ENCODE measurements around the gene TPM3. TPM values are rescaled to one million over a fixed set of nuclear protein-coding genes. Genes with fewer than 3 reads are reported as not detected.

TPM3 gene
- total and polyA plus RNA-seq, 12 donors: 75.2 to 345 (median 114) TPM

DNA sequence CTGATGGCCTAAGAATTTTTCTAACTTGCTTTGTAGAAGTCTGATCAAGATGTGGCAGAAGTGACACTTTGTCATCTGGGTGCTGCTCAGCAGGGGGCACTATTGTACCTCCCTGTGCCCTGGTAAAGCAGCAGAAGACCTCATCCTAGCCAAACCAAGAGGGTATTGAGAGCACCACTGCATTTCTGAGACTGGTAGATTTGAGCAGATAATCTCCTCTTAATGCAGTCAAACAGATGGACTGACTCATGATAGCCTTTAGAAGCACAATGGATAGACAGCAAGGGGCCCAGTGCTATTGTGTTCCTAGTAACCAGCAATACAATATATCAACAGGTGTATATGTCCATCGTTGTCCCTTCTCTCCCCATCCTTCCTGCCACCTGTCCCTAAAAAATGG lies 5.7 kb downstream of the TPM3 start:
- no peaks in the 10 kb centered on the region for H3K36me3 ChIP-seq
- TF ChIP-seq CTCF (IDR thresholded peaks at IDR 0.05): peak in 7 of 9 donors; percentile 28 to 67 (median 44)
- H3K4me1 ChIP-seq: peaks cover 5 to 24% (median 15%) of the 10 kb centered on the region in 9 donors
- no peaks in the 10 kb centered on the region for H3K9me3 ChIP-seq
- ATAC-seq: no peak
- no peak overlapping the region for H3K27ac ChIP-seq
- intact Hi-C loops (cut with DNase I): loop anchor here in 2 of 10 donors (10.0 kb wide), 2 partner anchors 149 to 191 kb away; partner anchors contain the start of gene RPS27 (in 1 of the 2)
- no peaks in the 10 kb centered on the region for H3K27me3 ChIP-seq
- 56 to 58% methylated on average over 1 of the region's 1 CpG for WGBS, 2 donors
- no peak for DNase-seq
- no peak overlapping the region for H3K4me3 ChIP-seq

GRCh38 chr1:154183046-154183915 lies 8.6 kb downstream of the TPM3 start:
- H3K4me1 ChIP-seq: peaks cover 10 to 47% (median 44%) of the 10 kb centered on the region in 9 donors
- peak; percentile 95 to 96 for DNase-seq
- H3K27ac ChIP-seq: peak overlapping the region; percentile 26 to 95 (median 89)
- ATAC-seq: peak; percentile 96 to 98 (median 98)
- H3K27me3 ChIP-seq: no peaks in the 10 kb centered on the region
- no peaks in the 10 kb centered on the region for H3K9me3 ChIP-seq
- H3K36me3 ChIP-seq: peaks cover 0 to 22% (median 4%) of the 10 kb centered on the region in 9 donors
- TF ChIP-seq CTCF (IDR thresholded peaks at IDR 0.05): peak in 4 of 9 donors; percentile 22 to 40 (median 34)
- intact Hi-C loops (cut with DNase I): loop anchor here in 5 of 10 donors (1.0 to 10.0 kb wide), 6 partner anchors 36 to 188 kb away; partner anchors contain the start of genes UBAP2L (in 2 of the 5), HAX1 (in 1 of the 5) and RPS27 (in 1 of the 5)
- peak overlapping the region; percentile 66 to 95 (median 80) for H3K4me3 ChIP-seq
- 7% methylated on average over 38 to 40 of the region's 41 CpGs for WGBS, 2 donors

DNA sequence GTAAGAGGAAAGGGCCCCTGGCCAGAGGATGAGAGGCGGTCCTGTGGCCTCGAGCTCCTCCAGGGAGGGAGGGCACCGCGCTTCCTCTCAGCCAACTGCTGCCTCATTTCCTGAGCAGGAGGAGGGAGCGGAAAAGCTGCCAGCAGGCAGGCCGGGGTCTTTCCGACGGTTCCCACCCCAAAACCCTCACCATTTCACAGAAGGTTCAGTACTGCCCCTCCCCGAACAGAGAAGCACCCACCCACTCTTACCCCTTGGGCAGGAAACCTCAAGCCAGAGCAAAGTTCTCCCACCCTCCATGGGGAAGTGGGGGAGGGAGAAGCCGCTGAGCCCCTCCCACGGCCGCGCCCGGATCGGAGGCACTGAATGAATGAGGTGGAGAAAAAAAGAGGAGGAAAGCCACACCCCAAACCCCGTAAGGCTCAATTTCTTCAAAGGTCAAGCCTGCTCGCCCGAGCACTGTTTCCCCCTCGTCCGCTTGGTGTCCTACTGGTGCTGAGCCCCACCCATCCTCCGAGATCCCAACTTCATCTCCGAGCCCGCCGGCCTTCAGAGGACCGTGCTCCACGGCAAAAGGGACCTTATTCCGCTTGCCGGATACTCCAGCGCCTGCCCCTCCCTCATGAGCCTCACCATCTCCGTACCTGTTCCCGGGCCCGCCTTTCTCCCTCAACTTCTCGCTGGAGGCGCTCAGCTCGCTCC lies 9.4 kb downstream of the TPM3 start:
- WGBS, 2 donors: 0 to 1% methylated on average over 35 of the region's 35 CpGs
- Histone ChIP-seq H3K36me3 (peaks cover 0 to 22% (median 4%) of the 10 kb centered on the region in 9 donors), H3K27ac (peak overlapping the region; percentile 26 to 95 (median 89)), H3K27me3 (no peaks in the 10 kb centered on the region), H3K4me3 (peak overlapping the region; percentile 66 to 95 (median 80)), H3K4me1 (peaks cover 12 to 55% (median 51%) of the 10 kb centered on the region in 9 donors), H3K9me3 (no peaks in the 10 kb centered on the region)
- ATAC-seq (peak; percentile 61 to 83 (median 73)), DNase-seq (peak; percentile 67 to 74)
- TF ChIP-seq CTCF (IDR thresholded peaks at IDR 0.05): no peak
- intact Hi-C loops (cut with DNase I): loop anchor here in 5 of 10 donors (1.0 to 10.0 kb wide), 6 partner anchors 36 to 188 kb away; partner anchors contain the start of genes UBAP2L (in 2 of the 5), HAX1 (in 1 of the 5) and RPS27 (in 1 of the 5)

GRCh38 chr1:154181944-154182343 lies 10.0 kb downstream of the TPM3 start:
- peak overlapping the region in 9 of 10 donors; percentile 85 to 95 (median 90) for H3K27ac ChIP-seq
- peak overlapping the region; percentile 66 to 95 (median 80) for H3K4me3 ChIP-seq
- peaks cover 15 to 61% (median 57%) of the 10 kb centered on the region in 9 donors for H3K4me1 ChIP-seq
- intact Hi-C loops (cut with DNase I): loop anchor here in 5 of 10 donors (2.0 to 10.0 kb wide), 5 partner anchors 37 to 187 kb away; partner anchors contain the start of genes UBAP2L (in 2 of the 5) and RPS27 (in 1 of the 5)
- no peak for DNase-seq
- H3K27me3 ChIP-seq: no peaks in the 10 kb centered on the region
- H3K36me3 ChIP-seq: peaks cover 0 to 22% (median 4%) of the 10 kb centered on the region in 9 donors
- WGBS, 2 donors: 0 to 1% methylated on average over 6 of the region's 6 CpGs
- no peak for TF ChIP-seq CTCF (IDR thresholded peaks at IDR 0.05)
- ATAC-seq: no peak
- no peaks in the 10 kb centered on the region for H3K9me3 ChIP-seq

Measured in heart right ventricle (tissue), 16 donors.